IMR-90 (cell line): ENCODE results near the gene SORCS1. TPM values are rescaled to one million over a fixed set of nuclear protein-coding genes. Genes with fewer than 3 reads are reported as not detected.

Experiments used
- ATAC-seq: fragments of 200-7000 bp; cut with Tn5 transposase; 2 replicates; pipeline ENCODE4 v1.9.1; 2020; ENCODE audit warnings: low read depth, mild to moderate bottlenecking, moderate library complexity
- BruUV-seq: library from RNA; stranded (reverse); fragments of 400-500 nt; replicated peaks from 2 replicates; lab custom pipeline; 2021; lab: Mats Ljungman, UMichigan
- CTCF ChIA-PET: fragments of 300-600 bp; formaldehyde crosslinking; extraction: SDS; loops from one replicate; lab custom pipeline; 2021; ENCODE audit warnings: antibody characterized with exemption; lab: Yijun Ruan, JAX
- POLR2A ChIA-PET: fragments of 300-600 bp; sonication (Branson Sonifier 250); formaldehyde crosslinking; loops from one replicate; lab custom pipeline; 2022; ENCODE audit warnings: antibody characterized with exemption; ENCODE audit not compliant: unreplicated experiment; lab: Charles Lee
- DNase-seq: peaks from one replicate; pipeline ENCODE4 v3.0.0; 2013
- H2AFZ ChIP-seq: replicated peaks from 2 replicates; pipeline ENCODE3; 2013; ENCODE audit warnings: low read length, mild to moderate bottlenecking; ENCODE audit not compliant: poor library complexity
- H2AK5ac ChIP-seq: 2 replicates; pipeline ENCODE4 v1.6.1; 2013; ENCODE audit warnings: low read depth, low read length, inconsistent platforms
- H2AK9ac ChIP-seq: replicated peaks from 2 replicates; pipeline ENCODE3; 2013; ENCODE audit warnings: mild to moderate bottlenecking, low read depth, low read length, moderate library complexity; ENCODE audit not compliant: poor library complexity
- H2BK120ac ChIP-seq: 2 replicates; pipeline ENCODE4 v1.6.1; 2013; ENCODE audit warnings: low read depth, low read length, inconsistent platforms
- H2BK15ac ChIP-seq: 3 replicates; pipeline ENCODE4 v1.6.1; 2013; ENCODE audit warnings: low read depth, low read length, inconsistent platforms
- H2BK20ac ChIP-seq: 2 replicates; pipeline ENCODE4 v1.6.1; 2013; ENCODE audit warnings: low read depth, mild to moderate bottlenecking, inconsistent platforms, low read length, moderate library complexity
- H2BK5ac ChIP-seq: 2 replicates; pipeline ENCODE4 v1.6.1; 2013; ENCODE audit warnings: mild to moderate bottlenecking, low read depth, low read length, inconsistent platforms; ENCODE audit not compliant: poor library complexity, severe bottlenecking
- H3K14ac ChIP-seq: replicated peaks from 2 replicates; pipeline ENCODE4 v1.6.1; 2013; ENCODE audit warnings: low read depth, low read length, inconsistent platforms
- H3K18ac ChIP-seq: 2 replicates; pipeline ENCODE4 v1.6.1; 2013; ENCODE audit warnings: low read depth, low read length, control low read depth
- H3K23ac ChIP-seq: 2 replicates; pipeline ENCODE4 v1.6.1; 2013; ENCODE audit warnings: low read depth, low read length, inconsistent platforms
- H3K27ac ChIP-seq: 2 replicates; pipeline ENCODE4 v1.5.1; 2013; ENCODE audit warnings: mild to moderate bottlenecking, control low read depth, low read length; ENCODE audit not compliant: insufficient read depth
- H3K27me3 ChIP-seq: 2 replicates; pipeline ENCODE4 v1.6.1; 2013; ENCODE audit warnings: low read length; ENCODE audit not compliant: control insufficient read depth, insufficient read depth
- H3K36me3 ChIP-seq: 2 replicates; pipeline ENCODE4 v1.6.1; 2013; ENCODE audit warnings: low read length, mixed read lengths; ENCODE audit not compliant: control insufficient read depth, insufficient read depth
- H3K4ac ChIP-seq: 2 replicates; pipeline ENCODE4 v1.6.1; 2013; ENCODE audit warnings: low read depth, low read length, inconsistent platforms
- H3K4me1 ChIP-seq: 2 replicates; pipeline ENCODE4 v1.6.1; 2013; ENCODE audit warnings: low read length, mixed read lengths; ENCODE audit not compliant: control insufficient read depth, insufficient read depth
- H3K4me2 ChIP-seq: 2 replicates; pipeline ENCODE4 v1.6.1; 2013; ENCODE audit warnings: low read depth, mild to moderate bottlenecking, control low read depth, low read length, moderate library complexity
- H3K4me3 ChIP-seq: 2 replicates; pipeline ENCODE4 v1.5.1; 2013; ENCODE audit warnings: low read depth, mild to moderate bottlenecking, control low read depth, low read length, moderate library complexity; ENCODE audit not compliant: insufficient read depth
- H3K56ac ChIP-seq: 2 replicates; pipeline ENCODE4 v1.6.1; 2013; ENCODE audit warnings: low read length, inconsistent platforms; ENCODE audit not compliant: insufficient read depth; ENCODE audit errors: extremely low read depth
- H3K79me1 ChIP-seq, 2 experiments: 2 replicates each; pipeline ENCODE4 v1.6.1; 2013; ENCODE audit warnings: low read length in 2 of 2, inconsistent platforms in 1 of 2, low read depth in 1 of 2
- H3K9ac ChIP-seq: 2 replicates; pipeline ENCODE4 v1.6.1; 2013; ENCODE audit warnings: low read depth, low read length, control low read depth
- H3K9me1 ChIP-seq: 2 replicates; pipeline ENCODE4 v1.6.1; 2013; ENCODE audit warnings: low read length, inconsistent platforms; ENCODE audit not compliant: insufficient read depth
- H3K9me3 ChIP-seq: 2 replicates; pipeline ENCODE4 v1.6.1; 2013; ENCODE audit warnings: low read length; ENCODE audit not compliant: control insufficient read depth, insufficient read depth
- H4K20me1 ChIP-seq: 2 replicates; pipeline ENCODE4 v1.6.1; 2013; ENCODE audit warnings: low read length, inconsistent platforms; ENCODE audit not compliant: insufficient read depth
- H4K5ac ChIP-seq: 2 replicates; pipeline ENCODE4 v1.6.1; 2013; ENCODE audit warnings: mild to moderate bottlenecking, low read depth, low read length, control low read depth
- H4K8ac ChIP-seq, 2 experiments: 2 replicates each; pipeline ENCODE4 v1.6.1; 2013; ENCODE audit warnings: low read depth in 2 of 2, low read length in 2 of 2, control low read depth in 1 of 2, inconsistent platforms in 1 of 2
- H4K91ac ChIP-seq: 2 replicates; pipeline ENCODE4 v1.6.1; 2013; ENCODE audit warnings: low read depth, low read length, inconsistent platforms; ENCODE audit not compliant: insufficient read depth
- BHLHE40 ChIP-seq: fragments of 150-350 bp; IDR thresholded peaks from 2 replicates; pipeline ENCODE4 v1.6.1; 2016; ENCODE audit warnings: mild to moderate bottlenecking, low read depth, low read length
- CEBPB ChIP-seq: IDR thresholded peaks from 2 replicates; pipeline ENCODE4 v1.6.1; 2012; ENCODE audit warnings: low read depth, low read length, improper control_type of control experiment
- CHD1 ChIP-seq: IDR thresholded peaks from 2 replicates; pipeline ENCODE4 v1.6.1; 2012; ENCODE audit warnings: low read depth, low read length, improper control_type of control experiment
- FOS ChIP-seq: fragments of 150-350 bp; IDR thresholded peaks from 2 replicates; pipeline ENCODE4 v1.6.1; 2016; ENCODE audit warnings: low read depth, low read length
- MAZ ChIP-seq: IDR thresholded peaks from 2 replicates; pipeline ENCODE4 v1.6.1; 2012; ENCODE audit warnings: low read depth, mild to moderate bottlenecking, low read length, improper control_type of control experiment, moderate library complexity, borderline replicate concordance
- MXI1 ChIP-seq: IDR thresholded peaks from 2 replicates; pipeline ENCODE4 v1.6.1; 2012; ENCODE audit warnings: low read depth, mild to moderate bottlenecking, low read length, moderate library complexity, borderline replicate concordance
- POLR2A ChIP-seq: IDR thresholded peaks from 2 replicates; pipeline ENCODE4 v1.6.1; 2012; ENCODE audit warnings: mild to moderate bottlenecking, low read depth, low read length
- RAD21 ChIP-seq: IDR thresholded peaks from 2 replicates; pipeline ENCODE4 v1.6.1; 2012; ENCODE audit warnings: low read length, improper control_type of control experiment
- RCOR1 ChIP-seq: IDR thresholded peaks from 2 replicates; pipeline ENCODE4 v1.6.1; 2012; ENCODE audit warnings: mild to moderate bottlenecking, low read length, improper control_type of control experiment; ENCODE audit not compliant: insufficient replicate concordance
- RFX5 ChIP-seq: IDR thresholded peaks from 2 replicates; pipeline ENCODE4 v1.8.0; 2012; ENCODE audit warnings: low read depth, mild to moderate bottlenecking, low read length, moderate library complexity
- SMC3 ChIP-seq: fragments of 150-350 bp; IDR thresholded peaks from 2 replicates; pipeline ENCODE4 v1.6.1; 2016; ENCODE audit warnings: low read depth, mild to moderate bottlenecking, antibody characterized with exemption, low read length, moderate library complexity
- WGBS, 2 experiments: methylation state at CpG; one replicate each; pipeline versions ENCODE4 v1.1.5 to v1.1.7; 2013; ENCODE audit warnings: missing lambda C conversion rate in 2 of 2; ENCODE audit not compliant: insufficient read length in 1 of 2; ENCODE audit errors: extremely low coverage in 2 of 2; 5-methylcytosine and 5-hydroxymethylcytosine counted together
- dilution Hi-C: fragments of 300-500 bp; cut with HindIII; formaldehyde crosslinking; loops from one replicate; pipeline ENCODE4 v1.14.3; 2018; ENCODE audit warnings: low sequenced_read_pairs; ENCODE audit not compliant: unreplicated experiment
- in situ Hi-C: fragments of 300-500 bp; cut with MboI; formaldehyde crosslinking; loops from 3 replicates; pipeline ENCODE4 v1.14.3; 2019; ENCODE audit warnings: low sequenced_read_pairs, inconsistent platforms, mixed read lengths
- intact Hi-C: fragments of 100-400 bp; cut with micrococcal nuclease; formaldehyde crosslinking; loops from 2 replicates; pipeline ENCODE4 v1.10.0; 2022
- polyA plus RNA-seq, 3 experiments: library from polyadenylated mRNA; depleted of rRNA; stranded (reverse); fragments of >200 nt; gene quantifications; 2 replicates each; pipeline ENCODE4 v1.2.3, GENCODE V29; 2012; ENCODE audit warnings: low replicate concordance in 1 of 3
- total RNA-seq: library from RNA; depleted of rRNA; stranded (reverse); fragments of >200 nt; gene quantifications from 2 replicates; pipeline ENCODE4 v1.2.3, GENCODE V29; 2012
- TF ChIP-seq, protein P1 (sequence below): fragments of 150-350 bp; IDR thresholded peaks from 2 replicates; pipeline ENCODE4 v1.6.1; 2017; ENCODE audit warnings: mild to moderate bottlenecking, antibody characterized with exemption, low read length, low read depth
- TF ChIP-seq, protein P2 (sequence below): fragments of 150-350 bp; IDR thresholded peaks from 2 replicates; pipeline ENCODE4 v1.6.1; 2016; ENCODE audit warnings: low read depth, mild to moderate bottlenecking, low read length, moderate library complexity, borderline replicate concordance

SORCS1 gene
- total and polyA plus RNA-seq, 2 of the 4 experiments (the other 2 are of a cell fraction), result under 0.01 TPM; not detected in 1

DNA sequence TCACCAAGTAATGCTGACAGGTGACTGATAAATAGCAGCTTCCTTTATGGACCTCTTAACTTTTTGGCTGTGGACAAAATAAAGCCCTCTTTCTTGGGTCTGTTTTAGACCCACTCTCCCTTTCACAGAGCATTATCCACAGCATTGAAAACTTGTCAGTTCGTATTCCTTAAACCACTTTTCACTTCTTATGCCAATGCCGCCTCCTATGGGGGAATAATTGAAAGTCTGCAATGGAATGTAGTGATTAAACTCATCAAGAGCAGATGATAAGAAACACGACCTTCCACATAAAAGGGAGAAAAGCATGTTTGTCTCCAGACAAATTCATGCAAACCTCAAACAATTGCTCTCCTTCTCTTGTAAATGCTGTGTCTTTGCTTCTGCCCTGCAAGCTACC is 153.4 kb downstream of the SORCS1 start:
- H3K79me1 ChIP-seq, result no peaks in the 10 kb centered on the region
- H3K9me1 ChIP-seq, result no peaks in the 10 kb centered on the region
- H3K23ac ChIP-seq, result no peak overlapping the region
- no peak overlapping the region for H2AFZ ChIP-seq
- ATAC-seq, result no peak
- H2AK5ac ChIP-seq, result no peak overlapping the region
- H4K5ac ChIP-seq, result no peak overlapping the region
- H3K27ac ChIP-seq, result no peak overlapping the region
- peaks cover 12% of the 10 kb centered on the region; the same call in 1 of the 2 replicates for H3K9me3 ChIP-seq
- H3K18ac ChIP-seq, result no peak overlapping the region
- CTCF ChIA-PET, result no interaction called here
- no peaks in the 10 kb centered on the region for H3K36me3 ChIP-seq
- H4K20me1 ChIP-seq, result no peaks in the 10 kb centered on the region
- H3K4me2 ChIP-seq, result no peak overlapping the region
- H3K4me3 ChIP-seq, result no peak overlapping the region
- no peak for DNase-seq
- no peak overlapping the region for H3K56ac ChIP-seq
- dilution Hi-C loops, result no loop called here
- H3K9ac ChIP-seq, result no peak overlapping the region
- H3K4me1 ChIP-seq, result no peaks in the 10 kb centered on the region
- POLR2A ChIA-PET, result no interaction called here
- TF ChIP-seq RAD21, result no peak
- TF ChIP-seq RFX5, result no peak
- no peak for TF ChIP-seq BHLHE40
- TF ChIP-seq CEBPB, result no peak
- no peak for TF ChIP-seq FOS
- no peak for TF ChIP-seq POLR2A
- TF ChIP-seq CHD1, result no peak
- no peak for TF ChIP-seq MAZ
- TF ChIP-seq, protein P1, sequence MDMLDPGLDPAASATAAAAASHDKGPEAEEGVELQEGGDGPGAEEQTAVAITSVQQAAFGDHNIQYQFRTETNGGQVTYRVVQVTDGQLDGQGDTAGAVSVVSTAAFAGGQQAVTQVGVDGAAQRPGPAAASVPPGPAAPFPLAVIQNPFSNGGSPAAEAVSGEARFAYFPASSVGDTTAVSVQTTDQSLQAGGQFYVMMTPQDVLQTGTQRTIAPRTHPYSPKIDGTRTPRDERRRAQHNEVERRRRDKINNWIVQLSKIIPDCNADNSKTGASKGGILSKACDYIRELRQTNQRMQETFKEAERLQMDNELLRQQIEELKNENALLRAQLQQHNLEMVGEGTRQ, result no peak
- TF ChIP-seq, protein P2, sequence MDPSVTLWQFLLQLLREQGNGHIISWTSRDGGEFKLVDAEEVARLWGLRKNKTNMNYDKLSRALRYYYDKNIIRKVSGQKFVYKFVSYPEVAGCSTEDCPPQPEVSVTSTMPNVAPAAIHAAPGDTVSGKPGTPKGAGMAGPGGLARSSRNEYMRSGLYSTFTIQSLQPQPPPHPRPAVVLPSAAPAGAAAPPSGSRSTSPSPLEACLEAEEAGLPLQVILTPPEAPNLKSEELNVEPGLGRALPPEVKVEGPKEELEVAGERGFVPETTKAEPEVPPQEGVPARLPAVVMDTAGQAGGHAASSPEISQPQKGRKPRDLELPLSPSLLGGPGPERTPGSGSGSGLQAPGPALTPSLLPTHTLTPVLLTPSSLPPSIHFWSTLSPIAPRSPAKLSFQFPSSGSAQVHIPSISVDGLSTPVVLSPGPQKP, result no peak
- TF ChIP-seq SMC3, result no peak
- TF ChIP-seq RCOR1, result no peak
- no peak for TF ChIP-seq MXI1
- H2BK120ac ChIP-seq, result no peak overlapping the region
- H3K27me3 ChIP-seq, result no peaks in the 10 kb centered on the region
- H2BK5ac ChIP-seq, result no peak overlapping the region
- intact Hi-C loops, result no loop called here
- in situ Hi-C loops, result no loop called here
- no peak overlapping the region for H4K8ac ChIP-seq
- H2BK15ac ChIP-seq, result no peak overlapping the region
- H4K91ac ChIP-seq, result no peak overlapping the region
- H2AK9ac ChIP-seq, result no peak overlapping the region
- WGBS, 2 experiments, result no CpG with 5 or more reads among the region's 3 CpGs
- no peak overlapping the region for H2BK20ac ChIP-seq
- H3K14ac ChIP-seq, result no peak overlapping the region
- BruUV-seq, result no TSS peak
- no peak overlapping the region for H3K4ac ChIP-seq
